Measurements from ENCODE around the gene SEPTIN1.

SEPTIN1 gene

GRCh38 chr16:30382111-30382881, at the start of gene SEPTIN1:
Gene SEPTIN1 (minus strand): TSS chr16:30382561. CDS start chr16:30382542, 19 bp downstream.
- DNase-seq, result peak; percentile 53
- in situ Hi-C loops (cut with MboI; ENCODE audit: low pct_unique_long_range_greater_than_20kb, low sequenced_read_pairs), result no loop called here

- no peak for DNase-seq
- in situ Hi-C loops (cut with MboI; ENCODE audit: low pct_unique_long_range_greater_than_20kb, low sequenced_read_pairs), result no loop called here
Measured at GRCh38 chr16:30430428-30430970, 48.1 kb upstream of the SEPTIN1 start.

GRCh38 chr16:30429678-30430427, 47.5 kb upstream of the SEPTIN1 start, which contains the start of gene DCTPP1:
Gene DCTPP1 (minus strand): TSS chr16:30430030. CDS start chr16:30429980, 50 bp downstream.
- in situ Hi-C loops (cut with MboI; ENCODE audit: low pct_unique_long_range_greater_than_20kb, low sequenced_read_pairs), result no loop called here
- DNase-seq, result peak; percentile 100

- in situ Hi-C loops (cut with MboI; ENCODE audit: low pct_unique_long_range_greater_than_20kb, low sequenced_read_pairs), result no loop called here
- peak; percentile 23 for DNase-seq
Measured at GRCh38 chr16:30429418-30429677, 47.0 kb upstream of the SEPTIN1 start.

GRCh38 chr16:30428055-30428454, 45.7 kb upstream of the SEPTIN1 start:
- in situ Hi-C loops (cut with MboI; ENCODE audit: low pct_unique_long_range_greater_than_20kb, low sequenced_read_pairs), result no loop called here
- no peak for DNase-seq

GRCh38 chr16:30421010-30421409, 38.6 kb upstream of the SEPTIN1 start:
- in situ Hi-C loops (cut with MboI; ENCODE audit: low pct_unique_long_range_greater_than_20kb, low sequenced_read_pairs), result no loop called here

GRCh38 chr16:30418350-30419181, 36.2 kb upstream of the SEPTIN1 start:
- no peak for DNase-seq
- in situ Hi-C loops (cut with MboI; ENCODE audit: low pct_unique_long_range_greater_than_20kb, low sequenced_read_pairs), result no loop called here

More at GRCh38 chr16:30421010-30421409, 38.6 kb upstream of the SEPTIN1 start:
- DNase-seq, result no peak

GRCh38 chr16:30417529-30418349, 35.4 kb upstream of the SEPTIN1 start:
- in situ Hi-C loops (cut with MboI; ENCODE audit: low pct_unique_long_range_greater_than_20kb, low sequenced_read_pairs), result no loop called here
- DNase-seq, result peak; percentile 92

GRCh38 chr16:30416624-30417528, 34.5 kb upstream of the SEPTIN1 start:
- in situ Hi-C loops (cut with MboI; ENCODE audit: low pct_unique_long_range_greater_than_20kb, low sequenced_read_pairs), result no loop called here
- no peak for DNase-seq

GRCh38 chr16:30416047-30416603, 33.8 kb upstream of the SEPTIN1 start:
- DNase-seq, result no peak
- in situ Hi-C loops (cut with MboI; ENCODE audit: low pct_unique_long_range_greater_than_20kb, low sequenced_read_pairs), result no loop called here

GRCh38 chr16:30414159-30414558, 31.8 kb upstream of the SEPTIN1 start:
- in situ Hi-C loops (cut with MboI; ENCODE audit: low pct_unique_long_range_greater_than_20kb, low sequenced_read_pairs), result no loop called here
- no peak for DNase-seq

GRCh38 chr16:30413112-30413806, 30.9 kb upstream of the SEPTIN1 start:
- DNase-seq, result no peak
- in situ Hi-C loops (cut with MboI; ENCODE audit: low pct_unique_long_range_greater_than_20kb, low sequenced_read_pairs), result no loop called here

GRCh38 chr16:30409125-30410060, 27.0 kb upstream of the SEPTIN1 start:
- in situ Hi-C loops (cut with MboI; ENCODE audit: low pct_unique_long_range_greater_than_20kb, low sequenced_read_pairs), result loop anchor here (10.0 kb wide), 1 partner anchor 55 kb away; the partner anchor contains the start of gene CD2BP2
- peak; percentile 93 for DNase-seq

GRCh38 chr16:30407804-30408534, 25.6 kb upstream of the SEPTIN1 start:
- in situ Hi-C loops (cut with MboI; ENCODE audit: low pct_unique_long_range_greater_than_20kb, low sequenced_read_pairs), result loop anchor here (10.0 kb wide), 1 partner anchor 53 kb away; the partner anchor contains the start of gene CD2BP2

More at GRCh38 chr16:30407804-30408534, 25.6 kb upstream of the SEPTIN1 start:
- no peak for DNase-seq
